Endothelial cell (in vitro differentiated cells): ENCODE measurements around the gene CNFN. TPM values are rescaled to one million over a fixed set of nuclear protein-coding genes. Genes with fewer than 3 reads are reported as not detected.
A peak's percentile ranks its signal among the peaks of the same experiment; 100 is the strongest.

Experiments used
- DNase-seq: peaks from one replicate; pipeline ENCODE4 v3.0.0; 2021; ENCODE audit warnings: low spot score
- H3K27ac Mint-ChIP-seq: one replicate; pipeline ENCODE4 v1.8.0; 2021; ENCODE audit warnings: mixed read lengths, inconsistent platforms; ENCODE audit not compliant: unreplicated experiment
- H3K27me3 Mint-ChIP-seq: one replicate; pipeline ENCODE4 v1.8.0; 2021; ENCODE audit warnings: mild to moderate bottlenecking, moderate library complexity, mixed read lengths, inconsistent platforms; ENCODE audit not compliant: unreplicated experiment
- H3K36me3 Mint-ChIP-seq: one replicate; pipeline ENCODE4 v1.8.0; 2021; ENCODE audit warnings: mild to moderate bottlenecking, low read depth, mixed read lengths, inconsistent platforms; ENCODE audit not compliant: unreplicated experiment
- H3K4me1 Mint-ChIP-seq: one replicate; pipeline ENCODE4 v1.8.0; 2021; ENCODE audit warnings: mild to moderate bottlenecking, mixed read lengths, inconsistent platforms; ENCODE audit not compliant: unreplicated experiment
- H3K4me3 Mint-ChIP-seq: one replicate; pipeline ENCODE4 v1.8.0; 2021; ENCODE audit warnings: mild to moderate bottlenecking, mixed read lengths, inconsistent platforms; ENCODE audit not compliant: unreplicated experiment
- H3K9me3 Mint-ChIP-seq: one replicate; pipeline ENCODE4 v1.8.0; 2021; ENCODE audit warnings: mixed read lengths, inconsistent platforms; ENCODE audit not compliant: unreplicated experiment
- total RNA-seq: library from RNA; stranded (reverse); fragmentation: NEBNext Ultra II Directional; extraction: Animal tissue kit (Norgen Biotek cat#: 25700); gene quantifications from one replicate; pipeline ENCODE4 v1.2.1, GENCODE V29; 2021; ENCODE audit not compliant: unreplicated experiment
- TF ChIP-seq, protein P1 (sequence below): fragments of 200-600 bp; sonication (generic); IDR thresholded peaks from one replicate; pipeline ENCODE4 v1.5.0; 2021; ENCODE audit warnings: antibody characterized with exemption; ENCODE audit not compliant: unreplicated experiment

The CNFN gene
- total RNA-seq, 1 donor from 2014 or later: 4.1 TPM

GRCh38 chr19:42352301-42353259, 37.5 kb downstream of the CNFN start:
- no peaks in the 10 kb centered on the region for H3K9me3 Mint-ChIP-seq
- H3K4me3 Mint-ChIP-seq: no peak overlapping the region
- TF ChIP-seq, protein P1, sequence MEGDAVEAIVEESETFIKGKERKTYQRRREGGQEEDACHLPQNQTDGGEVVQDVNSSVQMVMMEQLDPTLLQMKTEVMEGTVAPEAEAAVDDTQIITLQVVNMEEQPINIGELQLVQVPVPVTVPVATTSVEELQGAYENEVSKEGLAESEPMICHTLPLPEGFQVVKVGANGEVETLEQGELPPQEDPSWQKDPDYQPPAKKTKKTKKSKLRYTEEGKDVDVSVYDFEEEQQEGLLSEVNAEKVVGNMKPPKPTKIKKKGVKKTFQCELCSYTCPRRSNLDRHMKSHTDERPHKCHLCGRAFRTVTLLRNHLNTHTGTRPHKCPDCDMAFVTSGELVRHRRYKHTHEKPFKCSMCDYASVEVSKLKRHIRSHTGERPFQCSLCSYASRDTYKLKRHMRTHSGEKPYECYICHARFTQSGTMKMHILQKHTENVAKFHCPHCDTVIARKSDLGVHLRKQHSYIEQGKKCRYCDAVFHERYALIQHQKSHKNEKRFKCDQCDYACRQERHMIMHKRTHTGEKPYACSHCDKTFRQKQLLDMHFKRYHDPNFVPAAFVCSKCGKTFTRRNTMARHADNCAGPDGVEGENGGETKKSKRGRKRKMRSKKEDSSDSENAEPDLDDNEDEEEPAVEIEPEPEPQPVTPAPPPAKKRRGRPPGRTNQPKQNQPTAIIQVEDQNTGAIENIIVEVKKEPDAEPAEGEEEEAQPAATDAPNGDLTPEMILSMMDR: no peak
- H3K4me1 Mint-ChIP-seq: no peaks in the 10 kb centered on the region
- no peak overlapping the region for H3K27ac Mint-ChIP-seq
- H3K27me3 Mint-ChIP-seq: peaks cover 8% of the 10 kb centered on the region
- DNase-seq: no peak
- H3K36me3 Mint-ChIP-seq: peaks cover 32% of the 10 kb centered on the region

- Mint-ChIP-seq H3K36me3 (peaks cover 35% of the 10 kb centered on the region), H3K27ac (no peak overlapping the region), H3K4me3 (no peak overlapping the region), H3K9me3 (no peaks in the 10 kb centered on the region), H3K27me3 (peaks cover 10% of the 10 kb centered on the region), H3K4me1 (no peaks in the 10 kb centered on the region)
- DNase-seq: no peak
- TF ChIP-seq, protein P1: no peak
Observed at GRCh38 chr19:42351079-42351735, 38.9 kb downstream of the CNFN start.

DNA sequence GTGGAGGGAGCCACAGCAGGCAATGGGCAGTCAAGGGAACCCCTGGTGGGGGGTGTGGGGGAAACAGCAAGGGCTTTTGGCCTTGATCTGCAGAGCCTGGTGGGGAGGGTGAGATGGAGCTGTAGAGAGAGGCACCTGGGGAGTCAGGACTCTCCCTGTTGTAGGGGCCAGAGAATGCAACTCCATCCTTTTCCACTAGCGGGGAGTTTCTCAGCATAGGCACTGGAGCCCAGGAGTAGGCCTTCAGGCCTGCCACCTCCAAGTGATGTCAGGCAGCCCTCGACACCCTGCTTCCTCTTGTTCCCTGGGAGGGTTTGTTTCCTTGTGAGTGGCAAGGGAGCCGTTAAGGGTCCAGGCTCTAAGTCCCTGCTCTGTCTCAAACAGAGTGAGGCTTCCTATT, 39.7 kb downstream of the CNFN start:
- TF ChIP-seq, protein P1: no peak
- Mint-ChIP-seq H3K9me3 (no peaks in the 10 kb centered on the region), H3K4me1 (no peaks in the 10 kb centered on the region)

DNA sequence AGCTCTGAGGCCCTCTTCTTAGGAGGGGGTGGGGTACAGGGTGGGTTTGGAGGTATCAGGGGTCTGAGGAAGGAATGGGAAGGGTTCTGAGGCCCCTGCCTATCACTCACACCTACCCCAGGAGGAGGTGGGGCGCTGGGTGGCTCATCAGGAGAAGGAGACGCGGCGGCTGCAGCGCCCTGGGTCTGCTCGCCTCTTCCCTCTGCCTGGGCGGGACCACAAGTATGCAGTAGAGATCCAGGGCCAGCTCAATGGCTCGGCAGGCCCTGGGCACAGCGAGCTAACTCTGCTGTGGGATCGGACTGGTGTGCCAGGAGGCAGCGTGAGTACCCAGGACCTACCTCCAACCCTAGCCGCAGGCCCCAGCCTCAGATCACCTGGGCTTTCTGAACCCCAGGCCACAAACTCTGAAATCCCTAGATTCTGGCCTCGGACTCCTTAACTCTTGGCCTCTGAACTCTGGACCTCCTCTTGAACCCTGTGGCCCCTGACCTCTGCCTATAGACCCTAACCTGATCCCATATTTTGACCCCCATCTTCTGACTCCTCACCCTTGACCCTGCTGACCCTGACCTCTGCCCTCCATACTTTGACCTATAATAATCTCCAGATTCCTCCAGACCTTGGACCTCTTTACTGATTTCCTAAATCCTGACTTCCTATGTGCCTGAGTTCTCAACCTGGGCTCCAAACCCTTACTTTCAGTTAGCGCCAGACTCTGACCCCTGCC, 40.6 kb downstream of the CNFN start:
- peaks cover 10% of the 10 kb centered on the region for H3K27me3 Mint-ChIP-seq
- TF ChIP-seq, protein P1: no peak
- H3K4me1 Mint-ChIP-seq: no peaks in the 10 kb centered on the region
- peak overlapping the region; percentile 17 for H3K4me3 Mint-ChIP-seq
- no peaks in the 10 kb centered on the region for H3K9me3 Mint-ChIP-seq
- no peak for DNase-seq
- H3K27ac Mint-ChIP-seq: no peak overlapping the region
- peaks cover 38% of the 10 kb centered on the region for H3K36me3 Mint-ChIP-seq

More for the DNA sequence above, 39.7 kb downstream of the CNFN start:
- Mint-ChIP-seq H3K27me3 (peaks cover 10% of the 10 kb centered on the region), H3K27ac (no peak overlapping the region), H3K4me3 (no peak overlapping the region), H3K36me3 (peaks cover 36% of the 10 kb centered on the region)
- no peak for DNase-seq
